ENCODE results near the gene PSMD1. TPM values are rescaled to one million over a fixed set of nuclear protein-coding genes. Genes with fewer than 3 reads are reported as not detected.

The PSMD1 gene
- total RNA-seq, result 117 and 120 TPM in 2 replicates

DNA sequence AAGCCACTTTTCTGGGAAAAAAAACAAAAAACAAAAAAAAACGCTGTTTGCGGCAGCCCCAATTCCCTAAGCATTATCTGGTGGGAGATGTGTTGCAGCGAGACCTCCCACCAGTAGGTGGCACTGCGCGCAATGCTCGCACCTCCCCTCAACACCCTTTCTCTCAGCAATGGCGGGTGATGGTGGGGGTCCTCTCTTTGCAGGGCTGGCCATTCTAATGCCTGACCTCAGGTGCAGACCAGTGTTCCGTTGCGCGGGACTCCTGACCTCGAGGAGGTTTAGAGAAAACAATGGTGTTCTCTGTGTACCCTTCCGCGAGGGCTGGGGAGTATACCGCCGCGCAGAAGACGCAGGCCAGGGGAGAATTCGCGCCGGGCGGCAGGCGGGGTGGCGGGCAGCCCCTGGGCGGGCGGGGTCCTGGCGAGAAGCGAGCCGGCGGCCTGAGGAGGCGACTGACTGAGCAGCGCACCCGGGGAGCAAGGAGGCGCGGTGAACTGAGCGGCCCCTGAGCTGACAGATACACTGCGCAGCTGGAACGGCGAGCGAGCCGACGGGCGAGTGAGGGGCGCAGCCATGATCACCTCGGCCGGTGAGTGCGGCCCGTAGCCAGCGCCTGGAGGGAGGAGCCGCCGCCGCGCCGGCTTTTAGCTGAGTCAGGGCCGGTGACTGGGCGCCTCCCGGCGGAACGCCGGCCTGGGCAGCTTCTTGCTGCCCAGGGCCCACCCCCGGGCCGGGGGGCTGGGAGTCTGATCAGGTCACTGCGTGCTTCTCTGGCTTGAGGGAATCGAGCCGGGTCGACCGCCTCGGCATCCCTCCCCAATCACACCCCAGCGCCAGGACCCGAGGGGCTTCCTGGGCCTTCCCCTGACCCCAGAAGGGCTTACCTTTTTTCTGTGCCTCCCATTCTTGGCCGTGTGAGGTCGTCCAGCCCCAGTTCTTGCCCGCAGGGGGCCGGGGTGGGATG, at the start of gene PSMD1:
TSS of gene PSMD1 (plus strand) at position 415 of the 964 bp plus-strand sequence. CDS start at position 574, 159 bp downstream.

DNA sequence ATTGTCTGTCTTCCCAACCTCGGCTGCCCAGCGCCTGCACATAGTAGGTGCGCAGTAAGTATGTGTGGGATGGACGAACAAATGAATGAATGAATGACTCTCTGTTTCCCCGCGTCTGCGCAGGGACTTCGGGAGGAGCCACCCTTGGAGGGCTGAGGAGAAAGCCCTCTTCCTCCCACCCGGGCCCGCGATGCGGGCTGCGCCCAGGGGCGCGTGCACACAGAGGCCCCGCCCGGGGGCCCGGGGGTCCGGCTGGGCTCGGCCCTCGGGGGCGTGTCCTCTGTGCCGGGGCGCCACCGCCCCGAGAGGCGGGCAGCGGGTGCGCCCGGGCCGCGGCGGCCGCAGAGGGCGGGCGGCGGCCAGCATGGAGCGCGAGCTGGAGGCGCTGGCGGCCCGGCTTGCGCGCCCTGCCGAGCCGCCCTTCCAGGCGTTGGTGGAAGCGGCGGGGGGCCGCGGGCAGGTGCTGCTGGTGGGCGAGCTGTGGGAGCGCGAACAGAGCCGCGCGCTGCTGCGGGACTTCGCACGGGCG, 19.4 kb upstream of the PSMD1 start, which contains the start of gene C2orf72:
TSS of gene C2orf72 (plus strand) at position 322 of the 529 bp plus-strand sequence. CDS start at position 365, 43 bp downstream.

DNA sequence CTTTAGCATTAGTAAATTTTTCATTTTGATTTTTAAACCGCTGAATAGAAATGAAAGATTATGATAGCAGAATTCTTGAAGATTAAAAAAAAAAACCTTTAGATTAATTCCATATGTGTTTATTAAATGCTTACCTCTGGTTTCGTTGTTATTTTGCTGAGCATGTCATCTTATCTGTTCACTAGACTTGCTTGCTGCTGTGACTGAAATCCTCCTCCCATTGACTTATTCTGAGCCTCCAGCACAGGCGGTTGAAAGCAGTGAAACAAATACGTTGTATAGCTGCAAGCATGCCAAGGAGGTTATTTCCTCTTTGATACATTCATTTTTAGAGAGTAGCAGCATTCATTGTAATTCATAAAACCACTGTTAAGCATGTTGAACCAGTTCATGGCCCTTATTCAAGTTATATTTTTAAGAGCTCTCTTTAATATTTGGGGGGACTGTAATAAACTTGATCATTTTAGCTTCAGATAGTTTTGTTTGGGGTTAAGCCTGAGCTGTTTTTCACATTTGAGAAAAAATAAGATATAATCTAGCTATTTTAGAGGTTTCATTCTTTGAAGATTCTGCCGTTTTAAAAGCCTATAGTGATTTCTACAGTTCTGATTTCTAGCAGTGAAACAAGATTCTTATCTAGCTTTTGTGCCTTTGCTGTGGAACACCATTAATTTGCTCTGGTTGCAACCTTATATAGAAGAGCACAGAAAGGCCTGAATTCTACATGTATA, 68.3 kb downstream of the PSMD1 start, which contains the start of gene HTR2B:
TSS of gene HTR2B (minus strand) at position 205 of the 731 bp plus-strand sequence. CDS start 1,278 bp downstream, outside the sequence.

DNA sequence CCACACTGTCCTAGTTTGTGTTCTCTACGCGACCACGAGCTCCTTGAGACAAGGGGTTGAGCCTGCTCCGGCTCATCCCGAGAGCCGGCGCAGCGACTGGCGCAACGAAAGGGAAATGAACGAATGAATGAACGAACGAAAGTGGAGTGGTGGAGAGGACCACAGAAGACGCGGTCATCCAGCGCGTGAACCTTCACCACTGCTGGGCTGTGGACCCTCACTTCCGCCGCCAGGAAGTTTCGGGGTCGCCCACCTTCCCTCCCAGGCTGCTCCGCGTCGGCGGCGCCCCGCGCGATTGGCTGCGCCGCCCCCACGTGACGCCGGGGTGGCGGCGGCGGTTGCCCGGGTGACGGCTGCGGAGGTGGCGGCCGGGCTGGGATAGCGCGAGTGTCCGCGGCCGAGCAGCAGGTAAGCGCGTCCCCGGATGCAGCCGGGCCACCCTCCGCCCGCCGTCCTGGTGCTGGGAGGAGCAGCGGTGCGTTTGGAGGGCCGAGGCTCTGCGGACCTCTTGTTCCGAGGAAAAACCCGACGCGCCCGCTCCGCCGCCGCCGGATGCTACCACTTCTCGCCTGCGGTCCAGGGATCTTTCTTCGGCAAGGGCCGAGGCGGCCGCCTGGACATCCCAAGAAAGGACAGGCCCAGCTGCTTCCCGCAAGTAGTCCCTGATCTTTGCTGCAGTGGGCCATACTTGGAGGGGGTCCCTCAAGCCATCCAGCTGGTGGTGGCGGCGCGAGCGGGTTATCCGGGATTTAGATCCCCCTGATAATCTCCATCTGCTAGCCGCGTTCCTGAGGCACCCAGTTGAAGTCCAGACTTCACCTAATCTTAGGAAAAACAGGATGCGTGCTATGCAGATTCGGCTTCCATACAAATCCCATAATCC, 141.9 kb downstream of the PSMD1 start, which contains the start of gene ARMC9:
TSS of gene ARMC9 (plus strand) at position 341 of the 883 bp plus-strand sequence. CDS start 7,608 bp downstream, outside the sequence.

Other genes starting within 250 kb of the PSMD1 start
- gene ITM2C, start 191.9 kb upstream of the PSMD1 start, total RNA-seq, result 37.5 and 89.8 TPM in 2 replicates
- not detected in 2 replicates for gene GPR55, start 131.6 kb upstream of the PSMD1 start, total RNA-seq
- gene SPATA3, start 60.7 kb upstream of the PSMD1 start, total RNA-seq, result not detected in 2 replicates
- under 0.01 and 7.6 TPM in 2 replicates for gene C2orf72, start 19.3 kb upstream of the PSMD1 start, total RNA-seq
- 1.5 TPM in 2 replicates for gene HTR2B, start 68.2 kb downstream of the PSMD1 start, total RNA-seq
- gene ARMC9, start 141.8 kb downstream of the PSMD1 start, total RNA-seq, result 4.8 and 7.4 TPM in 2 replicates

All from dermis lymphatic vessel endothelial cell (primary cell).